ENCODE data around the gene SUSD5. TPM values are rescaled to one million over a fixed set of nuclear protein-coding genes. Genes with fewer than 3 reads are reported as not detected.

SUSD5 gene
- total and polyA plus RNA-seq, 2 of the 13 experiments (the other 11 are each of a cell fraction or from before 2014, with no cell fraction given): not detected

DNA sequence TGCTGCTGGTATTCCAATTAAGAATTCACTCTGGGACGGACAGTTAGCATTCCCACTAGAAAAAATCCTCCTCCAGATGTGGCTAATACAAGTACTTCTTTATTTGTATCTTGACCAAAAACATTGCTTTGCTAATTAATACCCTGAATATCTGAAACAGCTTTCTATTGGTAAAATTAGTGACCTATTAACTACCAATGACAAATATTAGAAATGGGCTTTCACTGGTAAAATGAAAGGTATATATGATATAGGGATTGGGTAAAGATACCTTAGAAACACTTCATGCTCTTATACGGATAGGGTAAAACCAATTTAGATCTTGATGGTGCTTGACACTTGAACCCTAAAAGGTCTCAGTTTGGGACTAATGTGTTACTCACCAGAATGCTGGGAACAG, 52.5 kb downstream of the SUSD5 start:
- 34% methylated on average over 2 of the region's 2 CpGs for WGBS (ENCODE audit: low lambda C conversion rate)
- no peak overlapping the region for H3K9ac ChIP-seq (ENCODE audit: insufficient read depth, low read depth, low read length)
- H3K79me2 ChIP-seq (ENCODE audit: insufficient read depth, low read length): no peaks in the 10 kb centered on the region
- ChIA-PET CTCF (ENCODE audit: low intra/inter-chr PET ratio, low total read pairs) (no interaction called here), POLR2A (no interaction called here)
- FAIRE-seq: no peak
- H3K4me3 ChIP-seq (replicated peaks in 1 of 3; ENCODE audit: insufficient read depth in 1 of 3, low read depth in 2 of 3, low read length in 3 of 3): no peak overlapping the region
- no peaks in the 10 kb centered on the region for H3K36me3 ChIP-seq (replicated peaks in 1 of 2; ENCODE audit: control insufficient read depth in 1 of 2, insufficient read depth in 2 of 2, low read length in 2 of 2)
- H2AFZ ChIP-seq (ENCODE audit: low read length): no peak overlapping the region
- peaks cover 12% of the 10 kb centered on the region for H3K4me1 ChIP-seq (ENCODE audit: insufficient read depth, low read length)
- no peaks in the 10 kb centered on the region for H3K9me3 ChIP-seq (ENCODE audit: low read length)
- H3K4me2 ChIP-seq (ENCODE audit: low read depth, low read length): no peak overlapping the region
- no peaks in the 10 kb centered on the region for H4K20me1 ChIP-seq (ENCODE audit: insufficient read depth, low read length)
- intact Hi-C loops (cut with micrococcal nuclease; ENCODE audit: unreplicated experiment) (no loop called here), in situ Hi-C loops (cut with HindIII; ENCODE audit: extremely low pct_ligation_motif_present, low pct_unique_long_range_greater_than_20kb) (no loop called here)
- TF ChIP-seq AHR (CRISPR knock-in tag; IDR thresholded peaks at IDR 0.05) (no peak), ZNF17 (CRISPR knock-in tag; IDR thresholded peaks at IDR 0.05) (no peak), CCAR2 (optimal IDR thresholded peaks at IDR 0.05; ENCODE audit: low read depth, low read length) (no peak), ZNF30 (CRISPR knock-in tag; IDR thresholded peaks at IDR 0.05) (no peak), ZNF678 (CRISPR knock-in tag; IDR thresholded peaks at IDR 0.05) (no peak), POLR2A (IDR thresholded peaks at IDR 0.05; ENCODE audit: insufficient read depth in 1 of 2, low read depth in 2 of 2, low read length in 2 of 2) (no peak), REL (CRISPR knock-in tag; conservative IDR thresholded peaks at IDR 0.05) (no peak), TGIF2 (CRISPR knock-in tag; IDR thresholded peaks at IDR 0.05) (no peak), YEATS4 (CRISPR knock-in tag; IDR thresholded peaks at IDR 0.05; ENCODE audit: borderline replicate concordance) (no peak), ZNF263 (CRISPR knock-in tag; IDR thresholded peaks at IDR 0.05) (no peak), ZNF296 (CRISPR knock-in tag; conservative IDR thresholded peaks at IDR 0.05) (no peak), SP140L (CRISPR knock-in tag; IDR thresholded peaks at IDR 0.05; ENCODE audit: borderline replicate concordance) (no peak), RORA (CRISPR knock-in tag; IDR thresholded peaks at IDR 0.05) (no peak)
- TF ChIP-seq, protein P1, sequence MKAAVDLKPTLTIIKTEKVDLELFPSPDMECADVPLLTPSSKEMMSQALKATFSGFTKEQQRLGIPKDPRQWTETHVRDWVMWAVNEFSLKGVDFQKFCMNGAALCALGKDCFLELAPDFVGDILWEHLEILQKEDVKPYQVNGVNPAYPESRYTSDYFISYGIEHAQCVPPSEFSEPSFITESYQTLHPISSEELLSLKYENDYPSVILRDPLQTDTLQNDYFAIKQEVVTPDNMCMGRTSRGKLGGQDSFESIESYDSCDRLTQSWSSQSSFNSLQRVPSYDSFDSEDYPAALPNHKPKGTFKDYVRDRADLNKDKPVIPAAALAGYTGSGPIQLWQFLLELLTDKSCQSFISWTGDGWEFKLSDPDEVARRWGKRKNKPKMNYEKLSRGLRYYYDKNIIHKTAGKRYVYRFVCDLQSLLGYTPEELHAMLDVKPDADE (CRISPR knock-in tag; IDR thresholded peaks at IDR 0.05): no peak
- TF ChIP-seq, protein P2, sequence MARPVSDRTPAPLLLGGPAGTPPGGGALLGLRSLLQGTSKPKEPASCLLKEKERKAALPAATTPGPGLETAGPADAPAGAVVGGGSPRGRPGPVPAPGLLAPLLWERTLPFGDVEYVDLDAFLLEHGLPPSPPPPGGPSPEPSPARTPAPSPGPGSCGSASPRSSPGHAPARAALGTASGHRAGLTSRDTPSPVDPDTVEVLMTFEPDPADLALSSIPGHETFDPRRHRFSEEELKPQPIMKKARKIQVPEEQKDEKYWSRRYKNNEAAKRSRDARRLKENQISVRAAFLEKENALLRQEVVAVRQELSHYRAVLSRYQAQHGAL (CRISPR knock-in tag; IDR thresholded peaks at IDR 0.05; ENCODE audit: not compliant biosample characterization): no peak
- TF ChIP-seq, protein P3, sequence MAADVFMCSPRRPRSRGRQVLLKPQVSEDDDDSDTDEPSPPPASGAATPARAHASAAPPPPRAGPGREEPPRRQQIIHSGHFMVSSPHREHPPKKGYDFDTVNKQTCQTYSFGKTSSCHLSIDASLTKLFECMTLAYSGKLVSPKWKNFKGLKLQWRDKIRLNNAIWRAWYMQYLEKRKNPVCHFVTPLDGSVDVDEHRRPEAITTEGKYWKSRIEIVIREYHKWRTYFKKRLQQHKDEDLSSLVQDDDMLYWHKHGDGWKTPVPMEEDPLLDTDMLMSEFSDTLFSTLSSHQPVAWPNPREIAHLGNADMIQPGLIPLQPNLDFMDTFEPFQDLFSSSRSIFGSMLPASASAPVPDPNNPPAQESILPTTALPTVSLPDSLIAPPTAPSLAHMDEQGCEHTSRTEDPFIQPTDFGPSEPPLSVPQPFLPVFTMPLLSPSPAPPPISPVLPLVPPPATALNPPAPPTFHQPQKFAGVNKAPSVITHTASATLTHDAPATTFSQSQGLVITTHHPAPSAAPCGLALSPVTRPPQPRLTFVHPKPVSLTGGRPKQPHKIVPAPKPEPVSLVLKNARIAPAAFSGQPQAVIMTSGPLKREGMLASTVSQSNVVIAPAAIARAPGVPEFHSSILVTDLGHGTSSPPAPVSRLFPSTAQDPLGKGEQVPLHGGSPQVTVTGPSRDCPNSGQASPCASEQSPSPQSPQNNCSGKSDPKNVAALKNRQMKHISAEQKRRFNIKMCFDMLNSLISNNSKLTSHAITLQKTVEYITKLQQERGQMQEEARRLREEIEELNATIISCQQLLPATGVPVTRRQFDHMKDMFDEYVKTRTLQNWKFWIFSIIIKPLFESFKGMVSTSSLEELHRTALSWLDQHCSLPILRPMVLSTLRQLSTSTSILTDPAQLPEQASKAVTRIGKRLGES (CRISPR knock-in tag; IDR thresholded peaks at IDR 0.05; ENCODE audit: borderline replicate concordance): no peak
- TF ChIP-seq, protein P4, sequence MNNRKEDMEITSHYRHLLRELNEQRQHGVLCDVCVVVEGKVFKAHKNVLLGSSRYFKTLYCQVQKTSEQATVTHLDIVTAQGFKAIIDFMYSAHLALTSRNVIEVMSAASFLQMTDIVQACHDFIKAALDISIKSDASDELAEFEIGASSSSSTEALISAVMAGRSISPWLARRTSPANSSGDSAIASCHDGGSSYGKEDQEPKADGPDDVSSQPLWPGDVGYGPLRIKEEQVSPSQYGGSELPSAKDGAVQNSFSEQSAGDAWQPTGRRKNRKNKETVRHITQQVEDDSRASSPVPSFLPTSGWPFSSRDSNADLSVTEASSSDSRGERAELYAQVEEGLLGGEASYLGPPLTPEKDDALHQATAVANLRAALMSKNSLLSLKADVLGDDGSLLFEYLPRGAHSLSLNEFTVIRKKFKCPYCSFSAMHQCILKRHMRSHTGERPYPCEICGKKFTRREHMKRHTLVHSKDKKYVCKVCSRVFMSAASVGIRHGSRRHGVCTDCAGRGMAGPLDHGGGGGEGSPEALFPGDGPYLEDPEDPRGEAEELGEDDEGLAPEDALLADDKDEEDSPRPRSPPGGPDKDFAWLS (CRISPR knock-in tag; IDR thresholded peaks at IDR 0.05; ENCODE audit: borderline replicate concordance): no peak
- TF ChIP-seq, protein P5, sequence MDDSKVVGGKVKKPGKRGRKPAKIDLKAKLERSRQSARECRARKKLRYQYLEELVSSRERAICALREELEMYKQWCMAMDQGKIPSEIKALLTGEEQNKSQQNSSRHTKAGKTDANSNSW (CRISPR knock-in tag; IDR thresholded peaks at IDR 0.05; ENCODE audit: borderline replicate concordance): no peak
- DNase-seq (ENCODE audit: low spot score): no peak
- no peak for ATAC-seq
- H3K27ac ChIP-seq (ENCODE audit: extremely low read length, insufficient read depth, low read length): no peak overlapping the region
- BruUV-seq (replicated peaks): no TSS peak
- H3K27me3 ChIP-seq (ENCODE audit: control insufficient read depth in 1 of 2, insufficient read depth in 2 of 2, low read length in 2 of 2): peaks cover 0 to 6% of the 10 kb centered on the region in 2 experiments; a peak in 1 of 5 replicates
